ENCODE measurements around the gene WDHD1.

DNA sequence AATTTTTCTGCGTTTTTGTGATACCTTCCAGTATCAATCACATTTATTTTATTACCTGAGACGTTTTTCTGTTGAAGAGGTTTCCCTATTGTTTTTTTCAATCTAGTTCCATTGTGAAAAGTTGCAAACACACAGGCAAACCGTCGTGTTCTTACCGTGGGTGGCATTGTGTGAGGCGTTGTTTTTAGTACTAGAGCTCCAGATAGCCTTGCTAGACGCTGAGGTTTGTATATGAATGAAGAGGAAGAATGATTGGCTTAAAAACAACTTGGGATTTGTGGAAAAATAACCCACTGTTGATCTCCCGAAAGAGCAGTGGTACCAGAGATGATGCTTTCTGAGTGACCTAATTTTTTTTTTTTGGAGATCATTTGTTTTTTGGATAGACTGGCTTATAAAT, 1.2 kb upstream of the WDHD1 start:
- no peak for TF ChIP-seq CTCF (conservative IDR thresholded peaks at IDR 0.05)
- TF ChIP-seq ZFX (IDR thresholded peaks at IDR 0.05): no peak

All from C4-2B (cell line).